Ectodermal cell (in vitro differentiated cells): ENCODE measurements around the gene FPR3.
"Not testable (repeated sequence)": the region's sequence is repeated elsewhere in the genome, so short reads cannot be mapped to it uniquely, and the experiment has no call there.

Experiments
- H3K27ac ChIP-seq: 2 replicates; pipeline ENCODE4 v1.7.0; 2013; ENCODE audit warnings: mild to moderate bottlenecking, low read depth, low read length; ENCODE audit not compliant: insufficient read depth, poor library complexity, severe bottlenecking
- H3K27me3 ChIP-seq: 2 replicates; pipeline ENCODE4 v1.7.0; 2013; ENCODE audit warnings: mild to moderate bottlenecking, low read length; ENCODE audit not compliant: insufficient read depth, control insufficient read depth, poor library complexity, severe bottlenecking
- H3K36me3 ChIP-seq: one replicate; pipeline ENCODE4 v1.7.0; 2013; ENCODE audit warnings: low read length; ENCODE audit not compliant: control insufficient read depth, insufficient read depth
- H3K4me1 ChIP-seq: one replicate; pipeline ENCODE4 v1.7.0; 2013; ENCODE audit warnings: low read length; ENCODE audit not compliant: control insufficient read depth, insufficient read depth
- H3K4me3 ChIP-seq: 2 replicates; pipeline ENCODE4 v1.7.0; 2013; ENCODE audit warnings: low read depth, low read length, control low read depth; ENCODE audit not compliant: insufficient read depth
- H3K9me3 ChIP-seq: 2 replicates; pipeline ENCODE4 v1.7.0; 2013; ENCODE audit warnings: mild to moderate bottlenecking, low read length, moderate library complexity; ENCODE audit not compliant: control insufficient read depth
- WGBS, 2 experiments: methylation state at CpG; one replicate each; pipeline ENCODE4 v1.1.7; 2013; ENCODE audit warnings: missing lambda C conversion rate in 2 of 2; 5-methylcytosine and 5-hydroxymethylcytosine counted together

Gene FPR3

GRCh38 chr19:51761696-51762095, 33.3 kb upstream of the FPR3 start:
- Histone ChIP-seq H3K27me3 (no peaks in the 10 kb centered on the region), H3K4me3 (no peak overlapping the region), H3K36me3 (no peaks in the 10 kb centered on the region), H3K4me1 (no peaks in the 10 kb centered on the region), H3K9me3 (no peaks in the 10 kb centered on the region), H3K27ac (no peak overlapping the region)
- WGBS, 2 experiments: 85 to 89% methylated on average over 7 of the region's 7 CpGs

DNA sequence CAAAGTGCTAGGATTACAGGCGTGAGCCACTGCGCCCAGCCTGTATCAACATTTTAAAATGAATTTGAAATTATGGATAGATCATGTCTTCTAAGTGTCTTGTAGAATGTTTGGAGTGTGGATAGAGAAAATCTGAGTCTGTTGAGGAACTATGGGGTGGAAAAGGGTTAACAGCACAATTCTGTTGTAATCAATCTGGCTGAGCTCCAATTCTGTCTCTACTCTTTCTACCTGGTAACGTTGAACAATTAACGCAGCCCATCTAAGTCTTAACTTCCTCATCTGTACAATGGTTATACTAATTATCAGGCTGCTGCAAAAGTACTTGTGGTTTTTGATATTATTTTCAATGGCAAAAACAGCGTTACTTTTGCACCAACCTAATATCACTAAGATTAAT, 29.9 kb upstream of the FPR3 start:
- H3K36me3 ChIP-seq: no peaks in the 10 kb centered on the region
- H3K4me1 ChIP-seq: no peaks in the 10 kb centered on the region
- H3K27ac ChIP-seq: no peak overlapping the region
- H3K9me3 ChIP-seq: no peaks in the 10 kb centered on the region
- H3K4me3 ChIP-seq: no peak overlapping the region
- WGBS, 2 experiments: 75 to 77% methylated on average over 3 to 5 of the region's 5 CpGs
- H3K27me3 ChIP-seq: no peaks in the 10 kb centered on the region

DNA sequence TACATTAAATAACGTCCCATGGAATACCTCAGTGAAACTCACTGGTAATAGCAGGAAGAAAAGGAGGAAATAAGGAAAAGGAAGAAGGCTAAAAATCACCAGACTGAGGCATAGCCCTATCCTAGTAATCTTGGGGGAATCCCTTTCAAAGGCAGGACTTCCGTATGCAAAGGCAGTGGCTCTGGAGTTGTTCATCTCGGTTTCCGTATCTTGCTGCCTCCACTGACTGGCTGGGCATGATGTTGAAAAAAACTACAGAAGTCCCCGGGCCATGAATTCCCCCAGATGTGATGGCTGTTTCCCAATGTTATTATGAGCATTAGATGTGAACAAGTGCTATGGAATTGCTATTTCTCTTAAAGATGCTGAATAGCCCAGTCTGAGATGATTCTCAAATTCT, 28.5 kb upstream of the FPR3 start:
- Histone ChIP-seq H3K4me1 (no peaks in the 10 kb centered on the region), H3K9me3 (no peaks in the 10 kb centered on the region), H3K4me3 (no peak overlapping the region), H3K36me3 (no peaks in the 10 kb centered on the region), H3K27me3 (no peaks in the 10 kb centered on the region), H3K27ac (no peak overlapping the region)
- 82 to 84% methylated on average over 5 of the region's 5 CpGs for WGBS, 2 experiments

DNA sequence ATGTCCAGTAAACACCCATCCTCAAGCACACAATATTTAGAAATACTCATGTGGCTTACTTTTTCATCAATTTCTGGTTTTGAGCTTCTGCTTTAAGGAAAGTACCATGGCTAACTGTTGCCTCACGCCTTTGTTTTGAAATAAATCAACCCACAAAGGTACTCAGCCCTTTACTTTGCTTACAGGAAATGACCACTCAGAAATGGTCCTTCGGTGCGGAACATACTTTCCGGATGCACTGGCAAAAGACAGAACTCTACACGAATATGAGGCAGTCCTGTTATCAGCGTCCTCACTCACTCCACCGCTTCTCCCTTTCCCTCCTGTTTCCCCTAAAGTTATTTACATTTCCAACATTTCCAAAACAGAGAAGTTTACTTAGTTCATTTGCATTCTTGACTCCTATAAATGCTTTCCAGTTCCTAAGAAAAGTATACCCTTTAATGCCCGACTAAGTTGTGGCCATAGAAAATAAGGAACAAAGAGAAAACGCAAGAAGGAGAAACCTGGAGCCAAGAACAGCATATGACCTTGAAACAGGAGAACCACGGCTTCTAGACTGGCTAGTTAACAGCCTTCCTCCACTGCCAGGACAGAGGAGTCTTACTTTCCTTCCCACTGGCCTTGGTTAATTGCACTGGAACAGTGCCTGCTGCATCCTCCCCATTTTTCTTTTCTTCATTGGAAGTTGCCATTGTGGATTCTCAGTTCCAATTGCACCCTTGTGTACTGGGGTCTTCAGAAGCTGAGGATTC, 23.4 kb upstream of the FPR3 start:
- H3K27me3 ChIP-seq: no peaks in the 10 kb centered on the region
- no peaks in the 10 kb centered on the region for H3K4me1 ChIP-seq
- WGBS, 2 experiments: 81 to 82% methylated on average over 10 of the region's 10 CpGs
- H3K36me3 ChIP-seq: no peaks in the 10 kb centered on the region
- H3K27ac ChIP-seq: no peak overlapping the region
- H3K4me3 ChIP-seq: no peak overlapping the region
- no peaks in the 10 kb centered on the region for H3K9me3 ChIP-seq

- Histone ChIP-seq H3K27me3 (no peaks in the 10 kb centered on the region), H3K27ac (no peak overlapping the region), H3K36me3 (no peaks in the 10 kb centered on the region), H3K4me3 (no peak overlapping the region), H3K4me1 (no peaks in the 10 kb centered on the region), H3K9me3 (no peaks in the 10 kb centered on the region)
- 59 to 64% methylated on average over 6 of the region's 6 CpGs for WGBS, 2 experiments
Measured at GRCh38 chr19:51772977-51773376, 22.0 kb upstream of the FPR3 start.

DNA sequence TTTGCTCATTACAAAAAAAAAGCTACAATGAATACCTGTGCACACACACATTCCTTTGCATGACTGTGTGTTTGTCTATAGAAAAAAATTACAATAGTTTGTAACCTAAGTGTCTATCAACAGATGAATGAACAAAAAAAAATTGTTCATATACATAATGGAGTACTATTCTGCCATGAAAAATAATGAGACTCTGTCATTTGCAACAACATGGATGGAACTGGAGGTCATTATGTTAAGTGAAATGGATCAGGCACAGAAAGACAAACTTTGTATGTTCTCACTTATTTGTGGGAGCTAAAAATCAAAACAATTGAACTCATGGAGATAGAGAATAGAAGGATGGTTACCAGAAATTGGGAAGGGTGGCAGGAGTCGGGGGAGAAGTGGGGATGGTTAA, 18.4 kb upstream of the FPR3 start:
- H3K4me3 ChIP-seq, H3K27ac ChIP-seq, H3K27me3 ChIP-seq, H3K4me1 ChIP-seq, H3K9me3 ChIP-seq, H3K36me3 ChIP-seq: not testable (repeated sequence)
- WGBS, 2 experiments: 95 to 100% methylated on average over 1 of the region's 1 CpG

GRCh38 chr19:51777570-51778462, 17.1 kb upstream of the FPR3 start:
- Histone ChIP-seq H3K9me3 (no peaks in the 10 kb centered on the region), H3K27me3 (peaks cover 4% of the 10 kb centered on the region), H3K4me3 (no peak overlapping the region), H3K4me1 (no peaks in the 10 kb centered on the region), H3K36me3 (no peaks in the 10 kb centered on the region), H3K27ac (no peak overlapping the region)
- 44% methylated on average over 23 of the region's 23 CpGs for WGBS, 2 experiments

- peaks cover 4% of the 10 kb centered on the region for H3K27me3 ChIP-seq
- no peak overlapping the region for H3K27ac ChIP-seq
- no peaks in the 10 kb centered on the region for H3K9me3 ChIP-seq
- WGBS, 2 experiments: 75 to 79% methylated on average over 1 of the region's 1 CpG
- no peaks in the 10 kb centered on the region for H3K4me1 ChIP-seq
- no peaks in the 10 kb centered on the region for H3K36me3 ChIP-seq
- H3K4me3 ChIP-seq: no peak overlapping the region
Measured at GRCh38 chr19:51779181-51779580, 15.8 kb upstream of the FPR3 start.

DNA sequence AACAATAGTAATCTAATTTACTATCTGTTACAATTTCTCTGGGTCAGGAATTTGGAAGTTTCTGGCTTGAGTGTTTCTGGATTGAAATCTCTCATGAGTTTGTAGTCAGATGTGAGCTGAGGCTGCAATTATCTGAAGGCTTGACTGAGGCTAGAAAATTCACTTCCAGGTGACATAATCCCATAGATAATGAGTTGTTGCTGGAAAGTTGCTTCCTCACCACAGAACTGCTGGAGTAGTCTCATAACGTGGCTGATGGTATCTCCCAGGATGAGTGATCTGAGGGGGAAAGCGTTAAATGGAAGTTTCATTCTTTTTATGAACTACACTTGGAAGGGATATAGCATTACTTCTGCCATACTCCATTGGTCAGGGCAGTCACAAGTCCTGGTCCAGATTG, 15.3 kb upstream of the FPR3 start:
- Histone ChIP-seq H3K9me3 (no peaks in the 10 kb centered on the region), H3K36me3 (no peaks in the 10 kb centered on the region), H3K4me3 (no peak overlapping the region), H3K27ac (no peak overlapping the region), H3K4me1 (no peaks in the 10 kb centered on the region), H3K27me3 (peaks cover 4% of the 10 kb centered on the region)
- 53 to 65% methylated on average over 2 of the region's 2 CpGs for WGBS, 2 experiments

DNA sequence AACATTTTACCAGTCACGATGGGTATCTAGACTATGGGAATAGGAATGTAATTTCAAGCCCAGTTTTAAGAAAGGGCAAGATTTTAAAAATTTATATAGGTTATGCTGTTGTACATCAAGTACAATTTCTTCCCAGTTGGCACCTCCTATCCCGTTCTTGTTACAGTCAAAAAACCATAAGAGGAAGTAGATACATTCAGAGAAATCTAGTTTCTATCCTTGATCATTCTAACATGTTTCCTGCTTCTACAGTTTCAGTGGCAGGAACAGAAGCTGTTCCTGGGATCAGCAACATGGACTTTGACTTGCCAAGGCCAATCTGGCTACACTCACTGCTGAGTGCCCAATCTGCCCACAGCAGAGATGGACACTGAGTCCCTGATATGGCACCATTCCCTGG, 14.7 kb upstream of the FPR3 start:
- Histone ChIP-seq H3K27me3 (peaks cover 4% of the 10 kb centered on the region), H3K9me3 (no peaks in the 10 kb centered on the region), H3K4me1 (no peaks in the 10 kb centered on the region), H3K4me3 (no peak overlapping the region), H3K27ac (no peak overlapping the region), H3K36me3 (no peaks in the 10 kb centered on the region)
- 60 to 74% methylated on average over 2 of the region's 2 CpGs for WGBS, 2 experiments
